GM12873 (cell line): ENCODE results near the gene KRTAP10-1.

Experiments
- TF ChIP-seq, protein P1 (sequence below): IDR thresholded peaks from 2 replicates; pipeline ENCODE4 v1.5.1; 2012; ENCODE audit warnings: low read depth, mild to moderate bottlenecking, moderate library complexity, low read length, control low read depth; ENCODE audit not compliant: insufficient read depth; ENCODE audit errors: missing control alignments

Gene KRTAP10-1

GRCh38 chr21:44528634-44528995 lies 11.4 kb downstream of the KRTAP10-1 start:
- TF ChIP-seq, protein P1, sequence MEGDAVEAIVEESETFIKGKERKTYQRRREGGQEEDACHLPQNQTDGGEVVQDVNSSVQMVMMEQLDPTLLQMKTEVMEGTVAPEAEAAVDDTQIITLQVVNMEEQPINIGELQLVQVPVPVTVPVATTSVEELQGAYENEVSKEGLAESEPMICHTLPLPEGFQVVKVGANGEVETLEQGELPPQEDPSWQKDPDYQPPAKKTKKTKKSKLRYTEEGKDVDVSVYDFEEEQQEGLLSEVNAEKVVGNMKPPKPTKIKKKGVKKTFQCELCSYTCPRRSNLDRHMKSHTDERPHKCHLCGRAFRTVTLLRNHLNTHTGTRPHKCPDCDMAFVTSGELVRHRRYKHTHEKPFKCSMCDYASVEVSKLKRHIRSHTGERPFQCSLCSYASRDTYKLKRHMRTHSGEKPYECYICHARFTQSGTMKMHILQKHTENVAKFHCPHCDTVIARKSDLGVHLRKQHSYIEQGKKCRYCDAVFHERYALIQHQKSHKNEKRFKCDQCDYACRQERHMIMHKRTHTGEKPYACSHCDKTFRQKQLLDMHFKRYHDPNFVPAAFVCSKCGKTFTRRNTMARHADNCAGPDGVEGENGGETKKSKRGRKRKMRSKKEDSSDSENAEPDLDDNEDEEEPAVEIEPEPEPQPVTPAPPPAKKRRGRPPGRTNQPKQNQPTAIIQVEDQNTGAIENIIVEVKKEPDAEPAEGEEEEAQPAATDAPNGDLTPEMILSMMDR, result no peak

GRCh38 chr21:44527983-44528633 lies 11.9 kb downstream of the KRTAP10-1 start:
- TF ChIP-seq, protein P1, result no peak

- TF ChIP-seq, protein P1, result no peak
Observed at GRCh38 chr21:44527156-44527982, 12.6 kb downstream of the KRTAP10-1 start.

- TF ChIP-seq, protein P1, result no peak
Observed at GRCh38 chr21:44526096-44526997, 13.6 kb downstream of the KRTAP10-1 start.

- TF ChIP-seq, protein P1, result no peak
Observed at GRCh38 chr21:44525391-44526095, 14.5 kb downstream of the KRTAP10-1 start.

DNA sequence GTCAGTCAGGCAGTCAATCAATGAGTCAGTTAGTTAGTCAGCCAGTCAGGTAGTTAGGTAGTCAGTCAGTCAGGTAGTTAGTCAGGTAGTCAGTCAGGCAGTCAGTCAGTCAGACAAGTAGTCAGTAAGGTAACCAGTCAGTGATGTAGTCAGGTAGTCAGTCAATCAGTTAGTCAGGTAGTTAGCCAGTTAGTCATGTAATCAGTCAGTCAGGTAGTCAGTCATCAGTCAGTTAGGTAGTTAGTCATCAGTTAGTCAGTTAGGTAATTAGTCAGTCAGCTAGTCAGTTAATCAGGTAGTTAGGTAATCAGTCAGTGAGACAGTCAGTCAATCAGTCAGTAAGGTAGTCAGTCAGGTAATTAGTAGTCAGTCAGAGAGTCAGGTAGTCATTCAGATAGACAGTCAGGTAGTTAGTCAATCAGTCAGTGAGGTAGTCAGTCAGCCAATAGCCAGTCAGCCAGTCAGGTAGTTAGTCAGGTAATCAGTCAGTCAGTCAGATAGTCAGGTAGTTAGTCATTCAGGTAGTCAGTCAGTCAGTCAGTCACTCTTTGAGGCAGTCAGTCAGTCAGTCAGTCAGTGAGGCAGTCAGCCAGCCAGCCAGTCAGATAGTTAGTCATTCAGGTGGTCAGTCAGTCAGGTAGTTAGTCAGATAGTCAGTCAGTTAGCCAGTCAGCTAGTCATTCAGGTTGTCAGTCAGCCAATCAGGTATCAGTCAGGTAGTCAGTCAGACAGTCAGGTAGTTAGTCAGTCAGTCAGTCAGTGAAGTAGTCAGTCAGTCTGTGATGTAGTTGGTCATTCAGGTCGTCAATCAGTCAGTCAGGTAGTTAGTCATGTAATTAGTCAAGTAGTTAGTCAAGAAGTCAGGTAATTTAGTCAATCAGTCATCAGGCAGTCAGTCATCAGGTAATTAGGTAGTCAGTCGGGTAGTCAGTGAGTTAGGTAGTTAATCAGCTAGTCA lies 15.3 kb downstream of the KRTAP10-1 start:
- TF ChIP-seq, protein P1, result no peak
